GM10266 (cell line): ENCODE results near the gene PIGC.
"Not testable (repeated sequence)": the region's sequence is repeated elsewhere in the genome, so short reads cannot be mapped to it uniquely, and the experiment has no call there.

Experiments used
- DNase-seq: peaks from one replicate; pipeline ENCODE4 v3.0.0; 2012; ENCODE audit errors: extremely low spot score
- TF ChIP-seq, protein P1 (sequence below): IDR thresholded peaks from 2 replicates; pipeline ENCODE4 v1.5.1; 2012; ENCODE audit warnings: mild to moderate bottlenecking, low read depth; ENCODE audit not compliant: control insufficient read depth, insufficient read depth; ENCODE audit errors: missing control alignments

Gene PIGC

DNA sequence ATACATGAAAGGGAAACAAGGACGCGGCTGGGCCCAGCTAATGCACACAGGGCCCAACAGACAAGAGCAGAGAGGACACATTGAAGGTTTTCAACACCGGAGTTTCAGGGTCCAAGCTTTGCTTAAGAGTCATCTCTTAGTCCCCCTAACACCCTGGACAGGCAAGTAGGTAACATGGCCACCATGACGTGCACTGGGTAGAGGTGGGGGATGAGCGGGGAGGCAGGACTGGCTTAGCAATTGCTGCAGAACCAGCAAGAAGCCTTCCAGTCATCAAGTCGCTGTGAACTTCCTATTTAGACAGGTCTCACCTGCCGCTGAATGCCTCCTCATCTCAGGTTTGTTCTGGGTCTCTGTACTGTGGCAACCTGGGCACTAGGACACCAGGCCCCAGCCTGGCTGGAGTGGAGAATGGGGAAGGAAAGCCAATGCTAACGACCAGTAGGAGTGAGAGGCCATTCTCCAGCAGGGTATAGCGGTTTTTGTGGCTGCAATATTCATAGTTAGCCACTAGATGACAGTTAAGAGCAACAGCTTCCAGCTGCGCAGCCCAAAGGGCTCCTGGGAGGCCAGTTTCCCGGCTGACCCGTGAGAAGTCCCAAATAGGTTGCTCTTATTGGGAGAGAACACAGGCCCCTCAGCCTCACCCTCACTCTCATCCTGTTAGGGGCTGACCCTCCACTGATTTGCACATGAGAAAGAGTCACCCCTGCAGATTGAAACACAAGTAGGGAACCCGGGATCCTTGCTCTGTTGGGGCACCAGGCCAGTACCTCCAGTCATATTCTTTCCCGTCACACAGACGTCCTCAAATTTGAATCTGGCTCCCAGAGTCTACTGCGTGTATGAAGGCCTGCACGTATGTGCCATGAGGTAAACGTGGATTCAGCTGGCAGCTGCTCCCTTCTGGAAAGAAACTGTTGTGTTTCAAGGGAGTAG lies 6.0 kb upstream of the PIGC start:
- peak; percentile 70 for DNase-seq
- TF ChIP-seq, protein P1, sequence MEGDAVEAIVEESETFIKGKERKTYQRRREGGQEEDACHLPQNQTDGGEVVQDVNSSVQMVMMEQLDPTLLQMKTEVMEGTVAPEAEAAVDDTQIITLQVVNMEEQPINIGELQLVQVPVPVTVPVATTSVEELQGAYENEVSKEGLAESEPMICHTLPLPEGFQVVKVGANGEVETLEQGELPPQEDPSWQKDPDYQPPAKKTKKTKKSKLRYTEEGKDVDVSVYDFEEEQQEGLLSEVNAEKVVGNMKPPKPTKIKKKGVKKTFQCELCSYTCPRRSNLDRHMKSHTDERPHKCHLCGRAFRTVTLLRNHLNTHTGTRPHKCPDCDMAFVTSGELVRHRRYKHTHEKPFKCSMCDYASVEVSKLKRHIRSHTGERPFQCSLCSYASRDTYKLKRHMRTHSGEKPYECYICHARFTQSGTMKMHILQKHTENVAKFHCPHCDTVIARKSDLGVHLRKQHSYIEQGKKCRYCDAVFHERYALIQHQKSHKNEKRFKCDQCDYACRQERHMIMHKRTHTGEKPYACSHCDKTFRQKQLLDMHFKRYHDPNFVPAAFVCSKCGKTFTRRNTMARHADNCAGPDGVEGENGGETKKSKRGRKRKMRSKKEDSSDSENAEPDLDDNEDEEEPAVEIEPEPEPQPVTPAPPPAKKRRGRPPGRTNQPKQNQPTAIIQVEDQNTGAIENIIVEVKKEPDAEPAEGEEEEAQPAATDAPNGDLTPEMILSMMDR, result peak; percentile 81

DNA sequence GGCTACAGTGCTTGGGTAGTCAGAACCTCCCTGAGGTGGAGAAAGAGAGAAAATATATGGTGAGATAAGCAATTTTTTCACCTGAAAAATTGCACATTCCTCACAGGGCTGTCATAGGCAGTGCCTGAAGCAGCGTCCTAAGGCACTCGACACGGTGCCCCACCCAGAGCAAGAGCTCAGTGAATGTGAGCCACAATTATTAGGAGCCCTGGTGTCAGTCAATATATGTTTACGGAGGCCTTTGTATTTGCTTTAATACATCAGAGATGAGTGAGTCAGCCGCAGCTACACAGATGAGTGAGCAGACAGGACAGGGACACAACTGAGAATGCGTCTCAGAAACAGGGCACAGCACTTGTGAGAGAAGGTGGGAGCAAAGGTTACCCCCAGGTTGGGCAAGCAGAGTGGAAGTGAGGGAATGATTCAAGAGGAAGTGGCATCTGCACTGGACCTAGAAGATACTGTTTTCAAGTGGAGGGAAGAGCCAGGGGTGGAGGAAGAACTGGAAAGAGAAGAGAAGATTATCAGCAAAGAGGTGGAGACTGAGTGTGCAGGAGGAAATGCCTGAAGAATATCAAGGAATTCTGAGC lies 5.2 kb upstream of the PIGC start:
- DNase-seq, result no peak

GRCh38 chr1:172447641-172448040 lies 3.8 kb upstream of the PIGC start:
- TF ChIP-seq, protein P1, result no peak
- no peak for DNase-seq

More for the DNA sequence above, 5.2 kb upstream of the PIGC start:
- TF ChIP-seq, protein P1, result no peak

DNA sequence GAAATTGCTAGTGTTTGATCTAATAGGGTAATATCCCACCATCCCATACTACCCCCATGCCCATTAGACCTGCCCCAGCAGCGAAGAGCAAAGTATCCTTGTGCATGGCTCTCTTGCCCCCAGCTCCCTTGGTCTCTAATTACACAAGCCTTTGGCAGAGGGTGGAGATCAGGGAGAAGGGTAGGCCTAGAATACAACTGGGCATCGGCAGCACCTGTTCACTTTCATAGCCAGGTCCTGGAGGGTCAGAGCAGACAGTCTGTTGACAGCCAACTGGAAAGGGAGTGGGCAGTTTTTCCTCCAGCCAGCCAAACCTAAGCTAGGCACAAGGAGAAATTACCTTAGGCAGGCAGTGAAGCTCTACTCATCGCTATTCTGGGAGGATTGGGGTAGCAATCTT lies 2.7 kb upstream of the PIGC start:
- DNase-seq, result no peak
- TF ChIP-seq, protein P1, result no peak

DNA sequence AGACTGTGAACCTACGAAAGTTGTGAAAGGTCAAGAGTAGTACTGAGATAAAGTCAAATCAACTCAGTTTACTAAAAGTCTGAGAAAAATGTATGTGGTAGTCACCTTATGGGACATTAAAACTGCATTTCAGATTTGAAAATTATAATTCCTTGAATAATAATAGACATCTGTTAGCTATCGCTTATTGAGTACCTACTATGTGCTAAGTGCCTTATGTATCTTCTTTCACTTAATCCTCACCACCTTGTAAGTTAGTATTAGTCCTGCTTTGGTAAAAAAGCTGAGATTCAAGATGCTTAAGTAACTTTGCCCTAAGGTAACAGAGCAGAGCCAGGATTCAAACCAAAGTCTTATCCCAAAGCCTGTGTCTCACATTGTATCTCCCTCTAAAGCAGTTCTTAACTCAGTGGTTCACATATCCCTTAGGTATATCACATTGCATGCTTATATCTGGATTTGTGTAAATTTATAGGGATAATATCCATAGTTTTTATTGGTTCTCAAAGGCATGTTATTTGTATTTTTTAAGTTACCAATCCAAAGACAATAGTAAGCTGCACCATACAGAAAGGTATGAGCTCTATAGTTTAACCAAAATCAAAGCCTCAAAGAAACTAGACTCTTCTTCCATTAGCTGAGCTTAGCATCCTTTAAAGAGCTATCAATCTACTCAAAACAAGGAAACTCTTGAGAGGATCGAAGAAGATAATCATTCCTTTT lies 865 bp downstream of the PIGC start:
- TF ChIP-seq, protein P1, result no peak
- no peak for DNase-seq

- TF ChIP-seq, protein P1, result no peak
- DNase-seq, result no peak
Observed at GRCh38 chr1:172442404-172442803, 1.5 kb downstream of the PIGC start.

GRCh38 chr1:172437183-172437582 lies 6.7 kb downstream of the PIGC start:
- not testable (repeated sequence) for DNase-seq
